HG03558 (cell line): ENCODE measurements around the gene MT1HL1.
"Not testable (repeated sequence)": the region's sequence is repeated elsewhere in the genome, so short reads cannot be mapped to it uniquely, and the experiment has no call there.

ENCODE experiments used
- ATAC-seq: cut with Tn5 transposase; IDR thresholded peaks from one replicate; pipeline ENCODE4 v1.9.1; 2021; ENCODE audit warnings: moderate number of reproducible peaks; ENCODE audit not compliant: unreplicated experiment; ENCODE audit errors: extremely low read depth

MT1HL1 gene

DNA sequence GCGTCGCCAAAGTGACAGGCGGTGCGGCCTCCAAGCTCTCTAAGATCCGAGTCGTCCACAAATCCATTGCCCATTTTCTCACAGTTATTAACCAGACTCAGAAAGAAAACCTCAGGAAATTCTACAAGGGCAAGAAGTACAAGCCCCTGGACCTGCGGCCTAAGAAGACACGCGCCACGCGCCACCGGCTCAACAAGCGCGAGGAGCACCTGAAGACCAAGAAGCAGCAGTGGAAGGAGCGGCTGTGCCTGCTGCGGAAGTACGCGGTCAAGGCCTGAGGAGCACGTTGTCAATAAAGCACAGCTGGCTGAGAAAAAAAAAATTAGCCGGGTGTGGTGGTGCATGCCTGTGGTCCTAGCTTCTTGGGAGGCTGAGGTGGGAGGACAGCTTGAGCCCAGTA, 22.8 kb downstream of the MT1HL1 start:
- ATAC-seq = not testable (repeated sequence)

GRCh38 chr1:236980673-236981072, 23.6 kb downstream of the MT1HL1 start:
- ATAC-seq = no peak

DNA sequence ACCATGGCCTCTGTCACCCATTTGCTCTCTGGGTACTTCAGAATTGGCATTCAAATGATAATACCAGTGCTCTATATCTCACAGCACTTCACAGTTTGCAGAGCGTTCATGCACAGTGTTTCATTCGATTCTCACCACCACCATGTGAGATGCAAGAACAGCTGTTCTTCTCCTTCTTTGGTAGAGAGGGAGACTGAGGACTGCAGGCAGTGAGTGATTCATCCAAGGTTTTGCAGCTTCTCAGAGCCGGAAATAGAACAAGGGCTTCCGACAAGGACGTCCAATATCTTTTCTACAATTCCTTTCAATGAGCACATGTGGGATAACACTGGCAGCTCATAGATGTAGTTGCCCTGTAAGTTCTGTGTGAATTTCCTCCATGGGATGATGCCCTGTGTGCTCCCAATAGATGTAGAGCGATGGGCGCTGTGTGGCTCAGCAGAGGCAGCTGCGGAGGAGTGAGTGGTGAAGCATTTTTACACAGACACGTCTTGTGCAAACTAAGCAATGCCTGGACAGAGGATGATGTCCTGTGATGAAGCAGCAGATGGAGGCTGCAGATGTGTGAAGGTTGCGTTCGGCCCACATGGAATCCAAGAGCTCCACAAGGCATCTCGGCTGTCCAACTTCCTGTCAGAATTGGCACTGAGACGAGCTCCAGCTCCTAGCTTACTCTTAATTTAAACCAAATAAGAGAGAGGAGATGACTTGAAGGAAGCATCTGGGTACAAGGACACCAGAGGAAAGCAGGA, 24.9 kb downstream of the MT1HL1 start:
- no peak for ATAC-seq

DNA sequence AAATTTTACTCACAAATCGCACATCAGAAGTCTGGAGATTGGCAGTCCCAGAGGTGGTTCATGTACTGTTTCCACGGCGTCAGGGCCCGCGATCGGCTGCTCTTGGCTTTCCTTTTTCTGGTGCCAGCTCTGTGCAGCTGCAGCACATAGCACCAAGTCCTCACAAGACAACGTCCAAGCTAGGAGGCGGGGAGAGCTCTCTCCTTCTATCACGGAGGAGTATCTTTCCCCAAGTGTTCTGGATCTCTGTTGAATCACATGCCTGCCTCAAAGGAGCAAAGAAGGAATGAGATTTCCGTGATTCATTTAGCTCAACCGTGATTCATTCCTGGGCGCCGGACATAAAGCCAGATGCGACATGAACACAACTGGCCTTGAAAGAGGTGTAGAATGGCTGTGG, 25.5 kb downstream of the MT1HL1 start:
- no peak for ATAC-seq

- ATAC-seq = no peak
These were observed 28.8 kb downstream of the MT1HL1 start for GRCh38 chr1:236975461-236975860.

DNA sequence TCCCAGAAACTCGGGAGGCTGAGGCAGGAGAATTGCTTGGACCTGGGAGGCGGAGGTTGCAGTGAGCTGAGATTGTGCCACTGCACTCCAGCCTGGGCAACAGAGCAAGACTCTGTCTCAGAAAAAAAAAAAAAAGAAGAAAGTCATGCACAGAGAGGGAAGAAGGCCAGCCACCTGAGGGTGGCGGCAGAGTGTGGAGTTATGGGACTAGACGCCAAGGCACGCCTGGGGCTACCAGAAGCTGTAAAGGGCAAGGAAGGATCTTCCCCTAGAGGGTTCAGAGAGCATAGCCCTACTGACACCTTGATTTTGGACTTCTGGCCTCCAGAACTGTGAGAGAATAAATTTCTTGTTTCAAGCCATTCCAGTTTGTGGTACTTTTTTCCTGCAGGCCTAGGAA, 30.2 kb downstream of the MT1HL1 start:
- not testable (repeated sequence) for ATAC-seq

- ATAC-seq = no peak
These were observed 37.6 kb downstream of the MT1HL1 start for GRCh38 chr1:236966636-236967035.

GRCh38 chr1:236963920-236964319, 40.3 kb downstream of the MT1HL1 start:
- no peak for ATAC-seq

DNA sequence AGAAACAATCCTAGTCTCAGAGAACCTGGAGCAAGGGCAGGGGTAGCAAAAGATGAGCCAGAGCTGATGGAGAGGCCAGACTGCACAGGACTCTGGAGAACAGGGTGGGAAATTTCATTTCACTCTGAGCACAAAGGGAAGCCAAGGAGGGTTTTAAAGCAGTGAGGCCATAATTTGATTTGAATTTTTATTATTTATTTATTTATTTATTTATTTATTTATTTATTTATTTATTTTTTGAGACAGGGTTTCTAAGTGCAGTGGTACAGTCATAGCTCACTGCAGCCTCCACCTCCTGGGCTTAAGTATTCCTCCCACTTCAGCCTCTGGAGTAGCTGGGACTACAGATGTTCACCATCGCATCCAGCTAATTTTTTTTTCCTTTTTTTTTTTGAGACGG, 45.1 kb downstream of the MT1HL1 start:
- no peak for ATAC-seq

DNA sequence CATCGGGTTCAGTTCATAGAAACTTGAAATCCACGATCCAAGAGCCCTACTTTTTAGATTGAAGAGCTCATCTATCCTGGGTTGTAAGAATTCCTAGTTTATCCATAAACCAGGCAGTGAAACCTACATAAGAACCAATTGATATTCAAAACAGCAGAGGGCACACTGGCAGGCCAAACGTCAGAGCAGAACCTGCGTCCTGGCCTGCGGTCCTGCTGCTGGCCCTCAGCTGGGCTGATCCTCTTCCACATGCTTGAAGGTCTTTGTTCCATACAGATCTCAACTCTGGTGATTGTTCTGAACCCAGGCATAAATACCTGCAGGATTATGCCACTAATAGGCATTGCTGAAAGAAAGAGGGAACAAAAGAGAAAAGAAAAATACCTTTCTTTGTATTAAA, 47.0 kb downstream of the MT1HL1 start:
- ATAC-seq = no peak
